K562 (cell line): Measurements from ENCODE around the gene NABP1. TPM values are rescaled to one million over a fixed set of nuclear protein-coding genes. Genes with fewer than 3 reads are reported as not detected.

Experiments used
- ATAC-seq: fragments of 200-7000 bp; cut with Tn5 transposase; 3 replicates; pipeline ENCODE4 v1.9.1; 2020; ENCODE audit warnings: moderate library complexity
- BruUV-seq: library from RNA; stranded (reverse); fragments of 400-500 nt; replicated peaks from 2 replicates; lab custom pipeline; 2021; lab: Mats Ljungman, UMichigan
- CTCF ChIA-PET: fragments of 300-600 bp; formaldehyde crosslinking; extraction: SDS; loops from one replicate; lab custom pipeline; 2021; ENCODE audit warnings: low intra/inter-chr PET ratio; lab: Yijun Ruan, JAX
- POLR2A ChIA-PET: fragments of 300-600, 350-650 bp; sonication (Branson Sonifier 250); formaldehyde crosslinking; extraction: SDS; loops from one replicate; lab custom pipeline; 2021; ENCODE audit warnings: antibody characterized with exemption, inconsistent platforms; lab: Yijun Ruan, JAX
- DNase-seq, 4 experiments: peaks; one replicate each; pipeline versions ENCODE4 v3.0.0 to v3.0.0-alpha.2; 2011 to 2018; ENCODE audit warnings: low spot score in 3 of 4, mixed read lengths in 3 of 4; ENCODE audit errors: extremely low read depth in 1 of 4
- FAIRE-seq: peaks from 2 replicates; lab custom pipeline; 2011; peaks lifted over from hg19 to GRCh38; lab: Jason Lieb, UNC
- H2AFZ ChIP-seq: 2 replicates; pipeline ENCODE4 v1.6.0; 2011; ENCODE audit warnings: low read depth, low read length, control low read depth, inconsistent platforms
- H3K27ac ChIP-seq: fragments of 200-600 bp; 3 replicates; pipeline ENCODE4 v1.8.0; 2011; ENCODE audit warnings: low read depth, mild to moderate bottlenecking, control low read depth, inconsistent platforms, low read length, moderate library complexity, mixed read lengths; ENCODE audit errors: extremely low read depth
- H3K27me3 ChIP-seq, 2 experiments: fragments of 300-600 bp in 1 of 2; 2 replicates in 1 of 2; 3 replicates in 1 of 2; pipeline versions ENCODE4 v1.6.0 to v1.8.0; 2011; ENCODE audit warnings: inconsistent platforms in 2 of 2, low read length in 2 of 2, mild to moderate bottlenecking in 1 of 2, mixed read lengths in 1 of 2, moderate library complexity in 1 of 2; ENCODE audit not compliant: control insufficient read depth in 2 of 2, insufficient read depth in 2 of 2
- H3K36me3 ChIP-seq: fragments of 300-600 bp; 3 replicates; pipeline ENCODE4 v1.8.0; 2011; ENCODE audit warnings: mild to moderate bottlenecking, low read length, inconsistent platforms; ENCODE audit not compliant: control insufficient read depth, insufficient read depth
- H3K4me1 ChIP-seq, 2 experiments: fragments of 200-600 bp in 1 of 2; replicated peaks in 1 of 2; 2 replicates in 1 of 2; 3 replicates in 1 of 2; pipeline versions ENCODE4 v1.5.1 to v1.8.0; 2011; ENCODE audit warnings: inconsistent platforms in 2 of 2, low read length in 2 of 2, mild to moderate bottlenecking in 1 of 2, mixed read lengths in 1 of 2, moderate library complexity in 1 of 2; ENCODE audit not compliant: control insufficient read depth in 2 of 2, insufficient read depth in 2 of 2
- H3K4me2 ChIP-seq: 2 replicates; pipeline ENCODE4 v1.6.1; 2011; ENCODE audit warnings: low read length, control low read depth, inconsistent platforms, mixed read lengths; ENCODE audit not compliant: insufficient read depth
- H3K4me3 ChIP-seq: fragments of 200-600 bp; sonication (generic), shearing (Covaris generic); 2 replicates; pipeline ENCODE4 v1.5.1; 2016; ENCODE audit warnings: control low read depth, inconsistent platforms
- H3K79me2 ChIP-seq: fragments of 200-600 bp; 3 replicates; pipeline ENCODE4 v1.8.0; 2011; ENCODE audit warnings: low read length, inconsistent platforms; ENCODE audit not compliant: control insufficient read depth, insufficient read depth
- H3K9ac ChIP-seq, 2 experiments: 2 replicates each; pipeline versions ENCODE4 v1.6.0 to v1.6.1; 2011; ENCODE audit warnings: low read depth in 2 of 2, low read length in 2 of 2, control low read depth in 1 of 2, inconsistent platforms in 1 of 2, mild to moderate bottlenecking in 1 of 2, mixed read lengths in 1 of 2; ENCODE audit not compliant: insufficient read depth in 1 of 2
- H3K9me1 ChIP-seq: one replicate; pipeline ENCODE4 v1.6.0; 2011; ENCODE audit warnings: inconsistent platforms, mild to moderate bottlenecking, low read length, moderate library complexity; ENCODE audit not compliant: control insufficient read depth, insufficient read depth
- H3K9me3 ChIP-seq: replicated peaks from 2 replicates; pipeline ENCODE4 v1.5.1; 2011; ENCODE audit warnings: low read depth, low read length, inconsistent platforms; ENCODE audit not compliant: control insufficient read depth, insufficient read depth
- H4K20me1 ChIP-seq: replicated peaks from 2 replicates; pipeline ENCODE4 v1.6.1; 2011; ENCODE audit warnings: low read length, inconsistent platforms, mixed read lengths; ENCODE audit not compliant: control insufficient read depth, insufficient read depth
- BACH1 ChIP-seq: fragments of 200-800 bp; sonication (Bioruptor generic); IDR thresholded peaks from 2 replicates; pipeline ENCODE4 v1.6.1; 2016; ENCODE audit warnings: missing genetic modification characterization, missing compliant biosample characterization
- CBX1 ChIP-seq: sonication (generic); IDR thresholded peaks from 2 replicates; pipeline ENCODE4 v1.6.1; 2016; ENCODE audit warnings: antibody characterized with exemption, low read depth, mild to moderate bottlenecking
- DIDO1 ChIP-seq: fragments of 450-650 bp; IDR thresholded peaks from 2 replicates; pipeline ENCODE4 v1.6.1; 2016; ENCODE audit warnings: low read depth, missing biosample characterization, missing genetic modification characterization
- ETV1 ChIP-seq: fragments of 450-650 bp; conservative IDR thresholded peaks from 2 replicates; pipeline ENCODE4 v1.6.1; 2016; ENCODE audit warnings: missing genetic modification characterization, control low read depth, low read depth, missing compliant biosample characterization
- FOXA3 ChIP-seq, 2 experiments: fragments of 450-650 bp in 1 of 2; sonication (generic) in 1 of 2; formaldehyde crosslinking; IDR thresholded peaks in 1 of 2; conservative IDR thresholded peaks in 1 of 2; 2 replicates each; pipeline versions ENCODE4 v1.4.0 to v1.8.0; 2020 to 2022; ENCODE audit warnings: mild to moderate bottlenecking in 2 of 2, missing genetic modification reagents in 1 of 2
- MTA2 ChIP-seq: fragments of 450-650 bp; IDR thresholded peaks from 2 replicates; pipeline ENCODE4 v1.6.1; 2016; ENCODE audit warnings: low read depth
- NONO ChIP-seq, 2 experiments: fragments of 200-400 bp in 1 of 2; fragments of 450-650 bp in 1 of 2; formaldehyde crosslinking in 1 of 2; IDR thresholded peaks; 2 replicates each; pipeline ENCODE4 v1.6.1; 2017; ENCODE audit warnings: low read depth in 2 of 2, mild to moderate bottlenecking in 2 of 2, moderate library complexity in 2 of 2, low read length in 1 of 2
- ZBTB7A ChIP-seq: IDR thresholded peaks from 2 replicates; pipeline ENCODE4 v1.6.1; 2011; ENCODE audit warnings: low read depth, mild to moderate bottlenecking, low read length, moderate library complexity, borderline replicate concordance; ENCODE audit not compliant: control insufficient read depth
- ZNF239 ChIP-seq: fragments of 250-450 bp; sonication (Bioruptor Pico); IDR thresholded peaks from 2 replicates; pipeline ENCODE4 v1.4.0; 2020; ENCODE audit warnings: mild to moderate bottlenecking
- ZNF324 ChIP-seq: fragments of 250-450 bp; sonication (Bioruptor Pico); IDR thresholded peaks from 2 replicates; pipeline ENCODE4 v1.4.0; 2020; ENCODE audit warnings: mild to moderate bottlenecking
- ZNF436 ChIP-seq: fragments of 250-450, 450-650 bp; sonication (Bioruptor Pico); formaldehyde crosslinking; IDR thresholded peaks from 2 replicates; pipeline ENCODE4 v1.7.0; 2020; ENCODE audit warnings: mild to moderate bottlenecking
- ZNF57 ChIP-seq: fragments of 450-650 bp; formaldehyde crosslinking; IDR thresholded peaks from 2 replicates; pipeline ENCODE4 v1.4.0; 2020; ENCODE audit warnings: mild to moderate bottlenecking, moderate library complexity
- ZNF655 ChIP-seq: fragments of 250-450 bp; sonication (Bioruptor Pico); IDR thresholded peaks from 2 replicates; pipeline ENCODE4 v1.5.0; 2021
- WGBS: fragments of 100-300 bp; shearing (Covaris generic); methylation state at CpG from one replicate; pipeline ENCODE4 v1.1.6; 2016; ENCODE audit warnings: low coverage, mixed read lengths; ENCODE audit not compliant: insufficient coverage; ENCODE audit errors: missing lambda C conversion rate; 5-methylcytosine and 5-hydroxymethylcytosine counted together
- in situ Hi-C: fragments of 300-500 bp; cut with MboI; formaldehyde crosslinking; loops from 4 replicates; pipeline ENCODE4 v1.15.0; 2018; ENCODE audit warnings: inconsistent platforms, mixed read lengths
- intact Hi-C: fragments of 100-400 bp; cut with micrococcal nuclease; formaldehyde crosslinking; loops from 2 replicates; pipeline ENCODE4 v1.14.2; 2022
- polyA plus RNA-seq, 8 experiments: library from polyadenylated mRNA; depleted of rRNA in 4 of 8; stranded (reverse) in 5 of 8; unstranded in 3 of 8; fragments of >200 nt; fragmentation: Nextera tagmentation in 2 of 8; fragmentation: Illumina TruSeq in 1 of 8; extraction: Ambion mirVana in 2 of 8; extraction: Trizol in 1 of 8; gene quantifications; 2 replicates each; pipeline versions ENCODE4 v1.2.1 to v1.2.3, GENCODE V29; 2011 to 2014; ENCODE audit warnings: inconsistent platforms in 1 of 8, missing spikeins in 1 of 8
- total RNA-seq, 7 experiments: library from RNA; depleted of rRNA in 6 of 7; stranded (reverse); fragments of >200 nt in 6 of 7; fragmentation: Illumina TruSeq in 2 of 7; extraction: Trizol in 2 of 7; gene quantifications; 2 replicates each; pipeline versions ENCODE4 v1.2.1 to v1.2.3, GENCODE V29; 2011 to 2021; ENCODE audit warnings: low replicate concordance in 1 of 7
- TF ChIP-seq, protein P1 (sequence below), 3 experiments: IDR thresholded peaks in 2 of 3; conservative IDR thresholded peaks in 1 of 3; 2 replicates each; pipeline ENCODE4 v1.5.1; 2011 to 2012; ENCODE audit warnings: low read length in 3 of 3, mild to moderate bottlenecking in 3 of 3, control low read depth in 2 of 3, improper control_type of control experiment in 1 of 3, inconsistent platforms in 1 of 3, low read depth in 1 of 3, mixed read lengths in 1 of 3, moderate library complexity in 1 of 3; ENCODE audit not compliant: insufficient read depth in 2 of 3

The NABP1 gene
- total and polyA plus RNA-seq, 9 of the 15 experiments (the other 6 are each of a cell fraction or from before 2014, with no cell fraction given) = 12.8 to 44.0 (median 20.2) TPM

DNA sequence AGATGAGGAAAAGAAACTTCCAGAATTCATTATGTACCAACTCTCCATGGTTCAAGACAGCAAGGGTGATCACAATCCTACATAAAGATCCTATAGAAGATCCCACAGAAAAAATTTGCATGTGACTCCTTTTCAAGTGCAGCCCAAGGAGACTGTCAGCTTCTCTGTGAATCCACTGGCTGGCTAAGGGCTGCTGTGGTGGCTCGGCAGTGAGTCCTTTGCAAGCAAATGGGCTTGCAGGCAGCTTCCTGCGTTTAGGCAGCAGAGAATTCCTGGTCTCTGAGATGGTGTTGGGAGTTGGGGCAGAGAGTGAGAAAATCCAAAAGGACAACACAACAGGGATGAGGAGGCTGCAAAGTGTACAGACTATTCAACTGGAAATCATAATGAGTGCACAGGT is 43.4 kb downstream of the NABP1 start:
- Histone ChIP-seq H3K27me3 (no peaks in the 10 kb centered on the region), H3K9ac (no peak overlapping the region)
- CTCF ChIA-PET = no interaction called here
- TF ChIP-seq ZNF57 (CRISPR knock-in tag) (no peak), ETV1 (tag) (no peak), ZNF239 (no peak), CBX1 (no peak), ZNF436 (no peak), ZNF655 (no peak), ZBTB7A (no peak), NONO (IDR thresholded peaks at IDR 0.05; ENCODE audit: low read depth in 2 of 2, low read length in 1 of 2) (no peak), DIDO1 (tag) (no peak), MTA2 (no peak), ZNF324 (CRISPR knock-in tag) (no peak), FOXA3 (CRISPR knock-in tag; conservative IDR thresholded peaks at IDR 0.05 in 1 of 2, IDR thresholded peaks at IDR 0.05 in 1 of 2) (no peak), BACH1 (no peak)
- TF ChIP-seq, protein P1, sequence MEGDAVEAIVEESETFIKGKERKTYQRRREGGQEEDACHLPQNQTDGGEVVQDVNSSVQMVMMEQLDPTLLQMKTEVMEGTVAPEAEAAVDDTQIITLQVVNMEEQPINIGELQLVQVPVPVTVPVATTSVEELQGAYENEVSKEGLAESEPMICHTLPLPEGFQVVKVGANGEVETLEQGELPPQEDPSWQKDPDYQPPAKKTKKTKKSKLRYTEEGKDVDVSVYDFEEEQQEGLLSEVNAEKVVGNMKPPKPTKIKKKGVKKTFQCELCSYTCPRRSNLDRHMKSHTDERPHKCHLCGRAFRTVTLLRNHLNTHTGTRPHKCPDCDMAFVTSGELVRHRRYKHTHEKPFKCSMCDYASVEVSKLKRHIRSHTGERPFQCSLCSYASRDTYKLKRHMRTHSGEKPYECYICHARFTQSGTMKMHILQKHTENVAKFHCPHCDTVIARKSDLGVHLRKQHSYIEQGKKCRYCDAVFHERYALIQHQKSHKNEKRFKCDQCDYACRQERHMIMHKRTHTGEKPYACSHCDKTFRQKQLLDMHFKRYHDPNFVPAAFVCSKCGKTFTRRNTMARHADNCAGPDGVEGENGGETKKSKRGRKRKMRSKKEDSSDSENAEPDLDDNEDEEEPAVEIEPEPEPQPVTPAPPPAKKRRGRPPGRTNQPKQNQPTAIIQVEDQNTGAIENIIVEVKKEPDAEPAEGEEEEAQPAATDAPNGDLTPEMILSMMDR (IDR thresholded peaks at IDR 0.05 in 2 of 3, conservative IDR thresholded peaks at IDR 0.05 in 1 of 3; ENCODE audit: insufficient read depth in 2 of 3, low read depth in 1 of 3, low read length in 3 of 3) = no peak
- TF ChIP-seq, all 486 proteins: peak for 0
- POLR2A ChIA-PET = no interaction called here
- Histone ChIP-seq H3K79me2 (no peaks in the 10 kb centered on the region), H3K9me1 (no peaks in the 10 kb centered on the region), H2AFZ (no peak overlapping the region), H3K36me3 (no peaks in the 10 kb centered on the region), H4K20me1 (no peaks in the 10 kb centered on the region), H3K9me3 (no peaks in the 10 kb centered on the region), H3K4me2 (no peak overlapping the region), H3K27ac (no peak overlapping the region), H3K4me3 (no peak overlapping the region), H3K4me1 (no peaks in the 10 kb centered on the region; a peak in 1 of 5 replicates)
- FAIRE-seq = no peak
- no peak for DNase-seq
- no peak for ATAC-seq
- in situ Hi-C loops (no loop called here), intact Hi-C loops (no loop called here)
- 28% methylated on average over 2 of the region's 2 CpGs for whole genome bisulfite sequencing
- BruUV-seq = no TSS peak
